Natural killer cell treated with Interleukin-12 subunit alpha and Interleukin-12 subunit beta and Interleukin-15 and Interleukin-18, amount 100 ng/mL, for 72 hours (primary cell): ENCODE results near the gene OR52E1. TPM values are rescaled to one million over a fixed set of nuclear protein-coding genes. Genes with fewer than 3 reads are reported as not detected.

Experiments used
- ATAC-seq, 2 donors: fragments of 150-1000 bp; cut with Tn5 transposase in 1 of 2; sonication (Bioruptor Pico), chemical (Tn5 transposase) in 1 of 2; 2 replicates each; pipeline ENCODE4 v1.10.0; 2021
- DNase-seq: peaks from one replicate; pipeline ENCODE4 v3.0.0; 2022; ENCODE audit warnings: low spot score
- H3K27ac Mint-ChIP-seq, 2 donors: 1 replicate in 1 of 2; 2 replicates in 1 of 2; pipeline ENCODE4 v1.8.0; 2022; ENCODE audit warnings: mixed read lengths in 2 of 2, mild to moderate bottlenecking in 1 of 2, moderate library complexity in 1 of 2
- H3K27me3 Mint-ChIP-seq, 2 donors: 1 replicate in 1 of 2; 2 replicates in 1 of 2; pipeline ENCODE4 v1.8.0; 2022; ENCODE audit warnings: mixed read lengths in 2 of 2
- H3K36me3 Mint-ChIP-seq: one replicate; pipeline ENCODE4 v1.8.0; 2022; ENCODE audit warnings: mixed read lengths
- H3K4me1 Mint-ChIP-seq, 2 donors: 1 replicate in 1 of 2; 2 replicates in 1 of 2; pipeline ENCODE4 v1.8.0; 2022; ENCODE audit warnings: low read depth in 2 of 2, mixed read lengths in 2 of 2, mild to moderate bottlenecking in 1 of 2
- H3K4me3 Mint-ChIP-seq: one replicate; pipeline ENCODE4 v1.8.0; 2022; ENCODE audit warnings: mixed read lengths
- H3K9me3 Mint-ChIP-seq: 2 replicates; pipeline ENCODE4 v1.8.0; 2022; ENCODE audit warnings: mixed read lengths
- total RNA-seq, 2 donors: library from RNA; stranded (reverse); gene quantifications; one replicate each; pipeline ENCODE4 v1.2.3, GENCODE V29; 2022

The OR52E1 gene
- total RNA-seq, 2 donors from 2014 or later: not detected

GRCh38 chr11:5083602-5084001, 14.2 kb downstream of the OR52E1 start:
- H3K36me3 Mint-ChIP-seq: no peaks in the 10 kb centered on the region
- ATAC-seq (no peak), DNase-seq (no peak)
- no peak overlapping the region for H3K27ac Mint-ChIP-seq
- H3K9me3 Mint-ChIP-seq: no peaks in the 10 kb centered on the region
- no peaks in the 10 kb centered on the region for H3K4me1 Mint-ChIP-seq
- H3K4me3 Mint-ChIP-seq: no peak overlapping the region
- peaks cover 0 to 9% of the 10 kb centered on the region in 2 donors for H3K27me3 Mint-ChIP-seq

GRCh38 chr11:5088556-5088955, 19.2 kb downstream of the OR52E1 start:
- ATAC-seq (no peak), DNase-seq (no peak)
- H3K4me1 Mint-ChIP-seq: no peaks in the 10 kb centered on the region
- no peaks in the 10 kb centered on the region for H3K36me3 Mint-ChIP-seq
- peaks cover 6% of the 10 kb centered on the region for H3K9me3 Mint-ChIP-seq
- H3K4me3 Mint-ChIP-seq: no peak overlapping the region
- no peak overlapping the region for H3K27ac Mint-ChIP-seq
- H3K27me3 Mint-ChIP-seq: peaks cover 4 to 20% of the 10 kb centered on the region in 2 donors

- Mint-ChIP-seq H3K27ac (no peak overlapping the region), H3K36me3 (no peaks in the 10 kb centered on the region), H3K4me3 (no peak overlapping the region), H3K4me1 (no peaks in the 10 kb centered on the region), H3K9me3 (peaks cover 6% of the 10 kb centered on the region), H3K27me3 (peaks cover 7 to 20% of the 10 kb centered on the region in 2 donors)
- no peak for ATAC-seq
- no peak for DNase-seq
Measured at GRCh38 chr11:5090668-5091067, 21.3 kb downstream of the OR52E1 start.

- peaks cover 6% of the 10 kb centered on the region for H3K9me3 Mint-ChIP-seq
- H3K27ac Mint-ChIP-seq: no peak overlapping the region
- no peak overlapping the region for H3K4me3 Mint-ChIP-seq
- DNase-seq: no peak
- H3K4me1 Mint-ChIP-seq: no peaks in the 10 kb centered on the region
- no peak for ATAC-seq
- peaks cover 7 to 20% of the 10 kb centered on the region in 2 donors for H3K27me3 Mint-ChIP-seq
- H3K36me3 Mint-ChIP-seq: no peaks in the 10 kb centered on the region
Measured at GRCh38 chr11:5092821-5093585, 23.6 kb downstream of the OR52E1 start.

- H3K36me3 Mint-ChIP-seq: no peaks in the 10 kb centered on the region
- no peak overlapping the region for H3K4me3 Mint-ChIP-seq
- no peak overlapping the region for H3K27ac Mint-ChIP-seq
- peaks cover 3% of the 10 kb centered on the region for H3K9me3 Mint-ChIP-seq
- peaks cover 3 to 7% of the 10 kb centered on the region in 2 donors for H3K27me3 Mint-ChIP-seq
- no peak for DNase-seq
- no peaks in the 10 kb centered on the region for H3K4me1 Mint-ChIP-seq
- no peak for ATAC-seq
Measured at GRCh38 chr11:5096011-5096410, 26.6 kb downstream of the OR52E1 start.

- DNase-seq (no peak), ATAC-seq (no peak)
- Mint-ChIP-seq H3K4me1 (no peaks in the 10 kb centered on the region), H3K27me3 (peaks cover 2 to 7% of the 10 kb centered on the region in 2 donors), H3K4me3 (no peak overlapping the region), H3K36me3 (no peaks in the 10 kb centered on the region), H3K27ac (no peak overlapping the region), H3K9me3 (no peaks in the 10 kb centered on the region)
Measured at GRCh38 chr11:5102246-5102645, 32.9 kb downstream of the OR52E1 start.

- no peak for DNase-seq
- Mint-ChIP-seq H3K9me3 (no peaks in the 10 kb centered on the region), H3K4me3 (no peak overlapping the region), H3K27ac (no peak overlapping the region), H3K27me3 (peaks cover 2 to 7% of the 10 kb centered on the region in 2 donors), H3K36me3 (no peaks in the 10 kb centered on the region), H3K4me1 (no peaks in the 10 kb centered on the region)
- ATAC-seq: no peak
Measured at GRCh38 chr11:5103066-5103465, 33.7 kb downstream of the OR52E1 start.

GRCh38 chr11:5107285-5107684, 37.9 kb downstream of the OR52E1 start:
- H3K9me3 Mint-ChIP-seq: no peaks in the 10 kb centered on the region
- H3K4me3 Mint-ChIP-seq: no peak overlapping the region
- no peaks in the 10 kb centered on the region for H3K36me3 Mint-ChIP-seq
- ATAC-seq (no peak), DNase-seq (no peak)
- H3K27me3 Mint-ChIP-seq: peaks cover 2 to 6% of the 10 kb centered on the region in 2 donors
- H3K4me1 Mint-ChIP-seq: no peaks in the 10 kb centered on the region
- H3K27ac Mint-ChIP-seq: no peak overlapping the region

- Mint-ChIP-seq H3K4me3 (no peak overlapping the region), H3K27ac (no peak overlapping the region), H3K4me1 (no peaks in the 10 kb centered on the region), H3K36me3 (no peaks in the 10 kb centered on the region), H3K27me3 (peaks cover 10 to 37% of the 10 kb centered on the region in 2 donors), H3K9me3 (peaks cover 5% of the 10 kb centered on the region)
- ATAC-seq (no peak), DNase-seq (no peak)
Measured at GRCh38 chr11:5115339-5115738, 46.0 kb downstream of the OR52E1 start.

GRCh38 chr11:5117588-5117987, 48.2 kb downstream of the OR52E1 start:
- Mint-ChIP-seq H3K4me1 (no peaks in the 10 kb centered on the region), H3K27ac (no peak overlapping the region), H3K36me3 (no peaks in the 10 kb centered on the region), H3K9me3 (peaks cover 3% of the 10 kb centered on the region), H3K27me3 (peaks cover 10 to 31% of the 10 kb centered on the region in 2 donors), H3K4me3 (no peak overlapping the region)
- no peak for DNase-seq
- ATAC-seq: no peak

GRCh38 chr11:5118893-5119292, 49.5 kb downstream of the OR52E1 start:
- Mint-ChIP-seq H3K4me1 (no peaks in the 10 kb centered on the region), H3K36me3 (no peaks in the 10 kb centered on the region), H3K4me3 (no peak overlapping the region), H3K9me3 (peaks cover 3% of the 10 kb centered on the region), H3K27me3 (peaks cover 10 to 35% of the 10 kb centered on the region in 2 donors), H3K27ac (no peak overlapping the region)
- no peak for DNase-seq
- no peak for ATAC-seq

Other genes starting within 250 kb of the OR52E1 start
- gene OR51F2, start 248.3 kb upstream of the OR52E1 start, total RNA-seq: not detected
- gene OR51S1, start 220.4 kb upstream of the OR52E1 start, total RNA-seq: not detected
- not detected for gene OR51T1, start 187.7 kb upstream of the OR52E1 start, total RNA-seq
- gene OR51A7, start 165.8 kb upstream of the OR52E1 start, total RNA-seq: not detected
- gene OR51G2, start 150.2 kb upstream of the OR52E1 start, total RNA-seq: not detected
- not detected for gene OR51G1, start 145.2 kb upstream of the OR52E1 start, total RNA-seq
- gene OR51A4, start 122.0 kb upstream of the OR52E1 start, total RNA-seq: not detected
- not detected for gene OR51A2, start 113.9 kb upstream of the OR52E1 start, total RNA-seq
- not detected for gene OR51L1, start 74.7 kb upstream of the OR52E1 start, total RNA-seq
- gene OR52J3, start 23.0 kb upstream of the OR52E1 start, total RNA-seq: not detected
- not detected for gene OR52E2, start 9.9 kb upstream of the OR52E1 start, total RNA-seq
- gene OR52A5, start 68.8 kb downstream of the OR52E1 start, total RNA-seq: not detected
- gene OR52A1, start 85.2 kb downstream of the OR52E1 start, total RNA-seq: not detected
- not detected for gene OR51V1, start 131.1 kb downstream of the OR52E1 start, total RNA-seq
- gene HBB, start 157.5 kb downstream of the OR52E1 start, total RNA-seq: not detected
- gene HBD, start 164.9 kb downstream of the OR52E1 start, total RNA-seq: not detected
- not detected for gene HBG1, start 180.3 kb downstream of the OR52E1 start, total RNA-seq
- gene HBG2, start 185.2 kb downstream of the OR52E1 start, total RNA-seq: not detected
- gene HBE1, start 200.4 kb downstream of the OR52E1 start, total RNA-seq: not detected
- not detected for gene OR51B4, start 232.4 kb downstream of the OR52E1 start, total RNA-seq